GM12878 (cell line): Measurements from ENCODE around the gene TCTN1. TPM values are rescaled to one million over a fixed set of nuclear protein-coding genes. Genes with fewer than 3 reads are reported as not detected.

ENCODE experiments used
- ATAC-seq: fragments of 200-7000 bp; cut with Tn5 transposase; 3 replicates; pipeline ENCODE4 v1.9.1; 2020; ENCODE audit warnings: mild to moderate bottlenecking, moderate library complexity
- BruUV-seq: library from RNA; stranded (reverse); fragments of 400-500 nt; replicated peaks from 2 replicates; lab custom pipeline; 2021; lab: Mats Ljungman, UMichigan
- CTCF ChIA-PET: fragments of 300-600 bp; sonication (Branson Sonifier 250); formaldehyde crosslinking; extraction: SDS; loops from one replicate; lab custom pipeline; 2021; ENCODE audit warnings: inconsistent platforms; lab: Yijun Ruan, JAX
- POLR2A ChIA-PET: fragments of 350-600 bp; formaldehyde crosslinking; extraction: SDS; loops from one replicate; lab custom pipeline; 2021; ENCODE audit warnings: inconsistent platforms; lab: Charles Lee
- RAD21 ChIA-PET: fragments of 300-600 bp; sonication (Branson Sonifier 250); formaldehyde crosslinking; loops from one replicate; lab custom pipeline; 2023; ENCODE audit warnings: antibody characterized with exemption; ENCODE audit not compliant: unreplicated experiment; lab: Charles Lee
- SMC1A ChIA-PET: fragments of 300-600 bp; sonication (Branson Sonifier 250); formaldehyde crosslinking; loops from one replicate; lab custom pipeline; 2023; ENCODE audit not compliant: unreplicated experiment, uncharacterized antibody; lab: Charles Lee
- DNase-seq: peaks from one replicate; pipeline ENCODE4 v3.0.0-alpha.2; 2011; ENCODE audit warnings: low read depth, low spot score
- FAIRE-seq: peaks from 3 replicates; lab custom pipeline; 2011; peaks lifted over from hg19 to GRCh38; lab: Jason Lieb, UNC
- H2AFZ ChIP-seq: 2 replicates; pipeline ENCODE4 v1.6.0; 2011; ENCODE audit warnings: low read depth, low read length, control low read depth; ENCODE audit not compliant: control insufficient read depth
- H3K27ac ChIP-seq: 2 replicates; pipeline ENCODE4 v1.5.1; 2011; ENCODE audit warnings: control low read depth; ENCODE audit not compliant: control insufficient read depth, insufficient read depth
- H3K27me3 ChIP-seq, 2 experiments: replicated peaks in 1 of 2; 2 replicates each; pipeline versions ENCODE4 v1.6.0 to v1.6.1; 2011; ENCODE audit warnings: low read length in 1 of 2; ENCODE audit not compliant: control insufficient read depth in 2 of 2, insufficient read depth in 2 of 2
- H3K36me3 ChIP-seq, 2 experiments: 2 replicates each; pipeline ENCODE4 v1.5.1; 2011; ENCODE audit warnings: low read length in 1 of 2; ENCODE audit not compliant: control insufficient read depth in 2 of 2, insufficient read depth in 2 of 2
- H3K4me1 ChIP-seq: 2 replicates; pipeline ENCODE4 v1.6.1; 2011; ENCODE audit warnings: mild to moderate bottlenecking, low read length, moderate library complexity, mixed read lengths; ENCODE audit not compliant: control insufficient read depth, insufficient read depth
- H3K4me2 ChIP-seq: 2 replicates; pipeline ENCODE4 v1.6.0; 2011; ENCODE audit warnings: control low read depth; ENCODE audit not compliant: control insufficient read depth, insufficient read depth
- H3K4me3 ChIP-seq: fragments of 200-600 bp; sonication (generic); 2 replicates; pipeline ENCODE4 v1.5.1; 2016
- H3K79me2 ChIP-seq: 2 replicates; pipeline ENCODE4 v1.6.0; 2011; ENCODE audit warnings: low read length; ENCODE audit not compliant: control insufficient read depth, insufficient read depth
- H3K9ac ChIP-seq: 2 replicates; pipeline ENCODE4 v1.8.0; 2011; ENCODE audit warnings: low read length, control low read depth, mixed read lengths; ENCODE audit not compliant: control insufficient read depth, insufficient read depth
- H3K9me3 ChIP-seq: replicated peaks from 3 replicates; pipeline ENCODE4 v1.5.1; 2011; ENCODE audit warnings: mild to moderate bottlenecking, low read length; ENCODE audit not compliant: control insufficient read depth, insufficient read depth
- H4K20me1 ChIP-seq: 2 replicates; pipeline ENCODE4 v1.6.0; 2011; ENCODE audit not compliant: control insufficient read depth, insufficient read depth
- EED ChIP-seq: sonication (generic); IDR thresholded peaks from 2 replicates; pipeline ENCODE4 v1.6.1; 2016; ENCODE audit warnings: antibody characterized with exemption, low read depth
- NBN ChIP-seq: fragments of 450-650 bp; IDR thresholded peaks from 2 replicates; pipeline ENCODE4 v1.6.1; 2016
- NFIC ChIP-seq: IDR thresholded peaks from 2 replicates; pipeline ENCODE4 v1.6.1; 2012; ENCODE audit warnings: low read depth, mild to moderate bottlenecking, inconsistent platforms, low read length, moderate library complexity
- NR2C1 ChIP-seq: fragments of 450-650 bp; IDR thresholded peaks from 2 replicates; pipeline ENCODE4 v1.6.1; 2017; ENCODE audit warnings: antibody characterized with exemption, mild to moderate bottlenecking, moderate library complexity
- PAX8 ChIP-seq: fragments of 450-650 bp; IDR thresholded peaks from 2 replicates; pipeline ENCODE4 v1.6.1; 2017; ENCODE audit warnings: mild to moderate bottlenecking, moderate library complexity
- SMAD1 ChIP-seq: fragments of 450-650 bp; IDR thresholded peaks from 2 replicates; pipeline ENCODE4 v1.6.1; 2018; ENCODE audit warnings: mild to moderate bottlenecking, low read depth; ENCODE audit not compliant: partially characterized antibody
- SP1 ChIP-seq: IDR thresholded peaks from one replicate; pipeline ENCODE4 v1.6.1; 2011; ENCODE audit warnings: low read depth, low read length
- WGBS: methylation state at CpG from one replicate; pipeline ENCODE4 v1.1.6; 2016; ENCODE audit warnings: low lambda C conversion rate; ENCODE audit not compliant: insufficient replicate concordance, insufficient coverage; ENCODE audit errors: missing lambda C conversion rate; 5-methylcytosine and 5-hydroxymethylcytosine counted together
- in situ Hi-C: fragments of 300-500 bp; cut with MboI; formaldehyde crosslinking; loops from 9 replicates; pipeline ENCODE4 v1.14.3; 2018; ENCODE audit warnings: mixed read lengths
- intact Hi-C: fragments of 100-400 bp; cut with micrococcal nuclease; formaldehyde crosslinking; loops from one replicate; pipeline ENCODE4 v1.14.2; 2022; ENCODE audit not compliant: unreplicated experiment
- polyA plus RNA-seq, 11 experiments: library from polyadenylated mRNA; depleted of rRNA in 4 of 11; unstranded in 6 of 11; stranded (reverse) in 5 of 11; fragments of >200 nt; fragmentation: Nextera tagmentation in 4 of 11; fragmentation: Illumina TruSeq in 1 of 11; extraction: Ambion mirVana in 4 of 11; extraction: Trizol in 1 of 11; gene quantifications; 1 replicate in 1 of 11; 2 replicates in 10 of 11; pipeline versions ENCODE4 v1.2.1 to v1.2.3, GENCODE V29; 2011 to 2016; ENCODE audit warnings: inconsistent platforms in 2 of 11, missing spikeins in 2 of 11, low read depth in 1 of 11
- total RNA-seq, 4 experiments: library from RNA; depleted of rRNA in 3 of 4; stranded (reverse); fragments of >200 nt in 3 of 4; fragmentation: Illumina TruSeq in 1 of 4; extraction: Trizol in 1 of 4; gene quantifications; 2 replicates each; pipeline versions ENCODE4 v1.2.1 to v1.2.3, GENCODE V29; 2013 to 2021
- TF ChIP-seq, protein P1 (sequence below): IDR thresholded peaks from 2 replicates; pipeline ENCODE4 v1.6.1; 2011; ENCODE audit warnings: borderline replicate concordance, low read depth, mild to moderate bottlenecking, moderate library complexity, mixed read lengths, low read length; ENCODE audit not compliant: insufficient read depth; ENCODE audit errors: extremely low read length
- TF ChIP-seq, protein P2 (sequence below), 3 experiments: IDR thresholded peaks in 2 of 3; conservative IDR thresholded peaks in 1 of 3; 2 replicates each; pipeline ENCODE4 v1.5.1; 2011; ENCODE audit warnings: low read depth in 3 of 3, low read length in 3 of 3, mild to moderate bottlenecking in 3 of 3, control low read depth in 2 of 3, moderate library complexity in 2 of 3, inconsistent platforms in 1 of 3, mixed read lengths in 1 of 3; ENCODE audit not compliant: control insufficient read depth in 2 of 3, insufficient read depth in 1 of 3; ENCODE audit errors: extremely low read depth in 1 of 3
- TF ChIP-seq, protein P3 (sequence below): fragments of 450-650 bp; IDR thresholded peaks from 2 replicates; pipeline ENCODE4 v1.6.1; 2018; ENCODE audit warnings: borderline replicate concordance, mild to moderate bottlenecking; ENCODE audit not compliant: partially characterized antibody

The TCTN1 gene
- total and polyA plus RNA-seq, 10 of the 15 experiments (the other 5 are each of a cell fraction or from before 2014, with no cell fraction given): 8.8 to 23.5 (median 15.3) TPM

DNA sequence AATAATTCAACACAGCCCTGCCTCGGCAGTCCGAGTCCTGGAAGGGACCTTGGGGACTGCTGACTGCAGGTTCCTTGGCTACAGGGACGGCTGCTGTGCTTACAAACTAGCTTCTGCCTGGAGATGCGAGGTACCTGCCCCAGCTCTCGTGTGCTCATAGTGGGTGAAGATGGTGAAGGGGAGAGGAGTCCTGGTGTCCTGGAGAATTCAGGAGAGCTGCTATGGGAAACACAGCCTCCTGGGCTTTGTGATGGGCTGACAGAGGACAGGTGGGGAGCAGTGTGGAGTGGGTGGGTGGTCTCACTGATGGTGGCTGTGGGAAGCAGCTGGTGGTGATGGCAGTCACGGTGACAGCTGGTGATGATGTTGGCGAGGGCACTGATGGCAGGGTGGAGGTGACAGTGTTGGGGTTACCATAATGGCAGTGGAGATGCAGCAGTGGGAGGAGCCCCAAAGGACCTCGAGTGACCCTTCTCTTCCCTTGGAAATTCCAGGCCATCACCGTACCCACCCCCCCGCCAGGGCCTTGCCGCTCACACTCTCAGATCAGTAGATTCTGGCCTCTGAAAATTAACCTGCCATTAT, 42.2 kb downstream of the TCTN1 start:
- Histone ChIP-seq H3K4me2 (no peak overlapping the region), H4K20me1 (no peaks in the 10 kb centered on the region), H3K4me3 (no peak overlapping the region), H2AFZ (no peak overlapping the region), H3K79me2 (peaks cover 26% of the 10 kb centered on the region), H3K4me1 (peaks cover 24% of the 10 kb centered on the region), H3K36me3 (peaks cover 26 to 55% of the 10 kb centered on the region in 2 experiments), H3K9ac (no peak overlapping the region), H3K9me3 (no peaks in the 10 kb centered on the region), H3K27ac (no peak overlapping the region), H3K27me3 (no peaks in the 10 kb centered on the region)
- no TSS peak for BruUV-seq
- TF ChIP-seq SP1: no peak
- TF ChIP-seq NR2C1: no peak
- TF ChIP-seq, protein P1, sequence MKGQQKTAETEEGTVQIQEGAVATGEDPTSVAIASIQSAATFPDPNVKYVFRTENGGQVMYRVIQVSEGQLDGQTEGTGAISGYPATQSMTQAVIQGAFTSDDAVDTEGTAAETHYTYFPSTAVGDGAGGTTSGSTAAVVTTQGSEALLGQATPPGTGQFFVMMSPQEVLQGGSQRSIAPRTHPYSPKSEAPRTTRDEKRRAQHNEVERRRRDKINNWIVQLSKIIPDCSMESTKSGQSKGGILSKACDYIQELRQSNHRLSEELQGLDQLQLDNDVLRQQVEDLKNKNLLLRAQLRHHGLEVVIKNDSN: no peak
- TF ChIP-seq NBN: no peak
- TF ChIP-seq PAX8: no peak
- no peak for TF ChIP-seq SMAD1
- TF ChIP-seq, protein P2, sequence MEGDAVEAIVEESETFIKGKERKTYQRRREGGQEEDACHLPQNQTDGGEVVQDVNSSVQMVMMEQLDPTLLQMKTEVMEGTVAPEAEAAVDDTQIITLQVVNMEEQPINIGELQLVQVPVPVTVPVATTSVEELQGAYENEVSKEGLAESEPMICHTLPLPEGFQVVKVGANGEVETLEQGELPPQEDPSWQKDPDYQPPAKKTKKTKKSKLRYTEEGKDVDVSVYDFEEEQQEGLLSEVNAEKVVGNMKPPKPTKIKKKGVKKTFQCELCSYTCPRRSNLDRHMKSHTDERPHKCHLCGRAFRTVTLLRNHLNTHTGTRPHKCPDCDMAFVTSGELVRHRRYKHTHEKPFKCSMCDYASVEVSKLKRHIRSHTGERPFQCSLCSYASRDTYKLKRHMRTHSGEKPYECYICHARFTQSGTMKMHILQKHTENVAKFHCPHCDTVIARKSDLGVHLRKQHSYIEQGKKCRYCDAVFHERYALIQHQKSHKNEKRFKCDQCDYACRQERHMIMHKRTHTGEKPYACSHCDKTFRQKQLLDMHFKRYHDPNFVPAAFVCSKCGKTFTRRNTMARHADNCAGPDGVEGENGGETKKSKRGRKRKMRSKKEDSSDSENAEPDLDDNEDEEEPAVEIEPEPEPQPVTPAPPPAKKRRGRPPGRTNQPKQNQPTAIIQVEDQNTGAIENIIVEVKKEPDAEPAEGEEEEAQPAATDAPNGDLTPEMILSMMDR (IDR thresholded peaks at IDR 0.05 in 2 of 3, conservative IDR thresholded peaks at IDR 0.05 in 1 of 3; ENCODE audit: control insufficient read depth in 2 of 3, extremely low read depth in 1 of 3, insufficient read depth in 1 of 3, low read depth in 3 of 3, low read length in 3 of 3): no peak
- TF ChIP-seq, protein P3, sequence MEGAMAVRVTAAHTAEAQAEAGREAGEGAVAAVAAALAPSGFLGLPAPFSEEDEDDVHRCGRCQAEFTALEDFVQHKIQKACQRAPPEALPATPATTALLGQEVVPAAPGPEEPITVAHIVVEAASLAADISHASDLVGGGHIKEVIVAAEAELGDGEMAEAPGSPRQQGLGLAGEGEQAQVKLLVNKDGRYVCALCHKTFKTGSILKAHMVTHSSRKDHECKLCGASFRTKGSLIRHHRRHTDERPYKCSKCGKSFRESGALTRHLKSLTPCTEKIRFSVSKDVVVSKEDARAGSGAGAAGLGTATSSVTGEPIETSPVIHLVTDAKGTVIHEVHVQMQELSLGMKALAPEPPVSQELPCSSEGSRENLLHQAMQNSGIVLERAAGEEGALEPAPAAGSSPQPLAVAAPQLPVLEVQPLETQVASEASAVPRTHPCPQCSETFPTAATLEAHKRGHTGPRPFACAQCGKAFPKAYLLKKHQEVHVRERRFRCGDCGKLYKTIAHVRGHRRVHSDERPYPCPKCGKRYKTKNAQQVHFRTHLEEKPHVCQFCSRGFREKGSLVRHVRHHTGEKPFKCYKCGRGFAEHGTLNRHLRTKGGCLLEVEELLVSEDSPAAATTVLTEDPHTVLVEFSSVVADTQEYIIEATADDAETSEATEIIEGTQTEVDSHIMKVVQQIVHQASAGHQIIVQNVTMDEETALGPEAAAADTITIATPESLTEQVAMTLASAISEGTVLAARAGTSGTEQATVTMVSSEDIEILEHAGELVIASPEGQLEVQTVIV: no peak
- no peak for TF ChIP-seq EED
- TF ChIP-seq NFIC: no peak
- ATAC-seq (no peak), FAIRE-seq (no peak), DNase-seq (no peak)
- SMC1A ChIA-PET: interaction anchor here (1.1 to 2.0 kb wide), 3 partner anchors 14 to 31 kb away, joined by 3 to 6 read pairs (median 4); no protein-coding TSS in a partner anchor
- RAD21 ChIA-PET: no interaction called here
- POLR2A ChIA-PET: interaction anchor here (0.7 to 1.1 kb wide), 2 partner anchors 16 to 342 kb away, joined by 5 to 6 read pairs; no protein-coding TSS in a partner anchor
- in situ Hi-C loops: no loop called here
- CTCF ChIA-PET: interaction anchor here (1.4 kb wide), 1 partner anchor 42 kb away, joined by 4 read pairs; no protein-coding TSS in a partner anchor
- WGBS: 87% methylated on average over 11 of the region's 11 CpGs
- intact Hi-C loops: no loop called here
